Measurements from ENCODE around the gene CRTAC1.

- TF ChIP-seq YY1 (IDR thresholded peaks at IDR 0.05) = no peak
- no peak for TF ChIP-seq EGR1 (IDR thresholded peaks at IDR 0.05; ENCODE audit: low read depth in 2 of 2)
Observed at GRCh38 chr10:97849103-97849686, 181.2 kb downstream of the CRTAC1 start.

Measured in liver (tissue), 2 donors.